OCI-LY1 (cell line): Measurements from ENCODE around the gene FN1.

Experiments
- EZH2 ChIP-seq: fragments of 200-600 bp; sonication (generic), shearing (Covaris generic); IDR thresholded peaks from 2 replicates; pipeline ENCODE4 v1.8.0; 2017; ENCODE audit warnings: borderline replicate concordance, mixed run types, mild to moderate bottlenecking, antibody characterized with exemption, low read length, moderate library complexity, mixed read lengths
- TF ChIP-seq, protein P1 (sequence below): fragments of 200-600 bp; sonication (generic), shearing (Covaris generic); IDR thresholded peaks from 2 replicates; pipeline ENCODE4 v1.5.1; 2017; ENCODE audit warnings: mild to moderate bottlenecking, antibody characterized with exemption, low read length, moderate library complexity, mixed read lengths

DNA sequence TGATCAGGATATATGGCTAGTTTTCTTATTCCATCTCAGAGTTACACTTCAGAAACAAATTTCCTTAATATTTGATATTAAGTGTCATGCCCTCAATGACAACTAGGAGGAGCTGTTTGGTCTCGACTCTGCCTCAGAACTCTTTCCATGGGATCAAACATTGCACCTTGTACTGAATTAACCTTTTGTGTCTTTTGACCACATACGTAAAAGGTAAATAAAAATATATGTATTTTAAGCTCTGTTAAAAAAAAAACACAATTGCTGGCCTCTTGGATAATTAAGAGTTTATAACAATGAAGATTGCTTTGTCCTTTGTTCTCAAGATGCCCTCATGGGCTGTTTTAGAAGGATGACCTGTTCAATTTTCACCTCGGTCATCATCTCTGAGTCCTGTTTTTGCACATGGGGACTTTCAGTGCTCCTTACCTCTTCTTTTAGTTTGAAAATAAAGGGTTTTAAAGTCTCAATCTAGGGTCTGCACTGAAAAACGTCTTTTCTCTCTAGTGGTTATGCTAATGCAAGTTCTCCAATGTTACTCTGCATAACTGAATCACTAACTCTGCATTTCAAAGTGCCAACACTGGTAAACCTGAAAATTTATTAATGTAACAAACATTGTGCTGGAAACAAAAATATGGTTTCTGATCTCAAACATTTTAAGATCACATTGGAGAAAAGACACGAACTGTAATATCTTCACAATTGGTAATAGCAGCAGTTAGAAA is 18.8 kb upstream of the FN1 start:
- TF ChIP-seq, protein P1, sequence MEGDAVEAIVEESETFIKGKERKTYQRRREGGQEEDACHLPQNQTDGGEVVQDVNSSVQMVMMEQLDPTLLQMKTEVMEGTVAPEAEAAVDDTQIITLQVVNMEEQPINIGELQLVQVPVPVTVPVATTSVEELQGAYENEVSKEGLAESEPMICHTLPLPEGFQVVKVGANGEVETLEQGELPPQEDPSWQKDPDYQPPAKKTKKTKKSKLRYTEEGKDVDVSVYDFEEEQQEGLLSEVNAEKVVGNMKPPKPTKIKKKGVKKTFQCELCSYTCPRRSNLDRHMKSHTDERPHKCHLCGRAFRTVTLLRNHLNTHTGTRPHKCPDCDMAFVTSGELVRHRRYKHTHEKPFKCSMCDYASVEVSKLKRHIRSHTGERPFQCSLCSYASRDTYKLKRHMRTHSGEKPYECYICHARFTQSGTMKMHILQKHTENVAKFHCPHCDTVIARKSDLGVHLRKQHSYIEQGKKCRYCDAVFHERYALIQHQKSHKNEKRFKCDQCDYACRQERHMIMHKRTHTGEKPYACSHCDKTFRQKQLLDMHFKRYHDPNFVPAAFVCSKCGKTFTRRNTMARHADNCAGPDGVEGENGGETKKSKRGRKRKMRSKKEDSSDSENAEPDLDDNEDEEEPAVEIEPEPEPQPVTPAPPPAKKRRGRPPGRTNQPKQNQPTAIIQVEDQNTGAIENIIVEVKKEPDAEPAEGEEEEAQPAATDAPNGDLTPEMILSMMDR: peak; percentile 78
- TF ChIP-seq EZH2: no peak
